NT2/D1 (cell line): Measurements from ENCODE around the gene GAK.

Experiments
- SUZ12 ChIP-seq: IDR thresholded peaks from 2 replicates; pipeline ENCODE4 v1.6.1; 2011; ENCODE audit not compliant: insufficient read length, insufficient read depth; ENCODE audit errors: extremely low read depth
- YY1 ChIP-seq: IDR thresholded peaks from 2 replicates; pipeline ENCODE4 v1.6.1; 2011; ENCODE audit not compliant: insufficient read length, insufficient read depth
- ZNF274 ChIP-seq: IDR thresholded peaks from 2 replicates; pipeline ENCODE4 v1.6.1; 2011; ENCODE audit warnings: mild to moderate bottlenecking, low read depth, low read length

- TF ChIP-seq YY1 (no peak), SUZ12 (no peak), ZNF274 (no peak)
Measured at GRCh38 chr4:957231-957580, 25.1 kb upstream of the GAK start.
